Transverse colon (tissue), 4 donors: ENCODE data around the gene C19orf67.

Source experiments
- CTCF ChIP-seq, 5 experiments: fragments of 200-600 bp in 3 of 5; fragments of 450-650 bp in 2 of 5; sonication (generic) in 3 of 5; IDR thresholded peaks; 1 replicate in 2 of 5; 2 replicates in 3 of 5; pipeline ENCODE4 v1.5.1; 2016 to 2017; ENCODE audit warnings: antibody characterized with exemption in 5 of 5, inconsistent platforms in 3 of 5, mild to moderate bottlenecking in 2 of 5, moderate library complexity in 1 of 5
- POLR2AphosphoS5 ChIP-seq, 3 donors: sonication (generic); formaldehyde crosslinking; IDR thresholded peaks; one replicate each; pipeline ENCODE4 v1.6.1; 2016; ENCODE audit warnings: antibody characterized with exemption in 3 of 3

- no peak for TF ChIP-seq POLR2AphosphoS5 (IDR thresholded peaks at IDR 0.05)
- no peak for TF ChIP-seq CTCF (IDR thresholded peaks at IDR 0.05)
Measured at GRCh38 chr19:14114439-14114838, 28.9 kb upstream of the C19orf67 start.
